ENCODE results near the gene C1orf35.

C1orf35 gene

DNA sequence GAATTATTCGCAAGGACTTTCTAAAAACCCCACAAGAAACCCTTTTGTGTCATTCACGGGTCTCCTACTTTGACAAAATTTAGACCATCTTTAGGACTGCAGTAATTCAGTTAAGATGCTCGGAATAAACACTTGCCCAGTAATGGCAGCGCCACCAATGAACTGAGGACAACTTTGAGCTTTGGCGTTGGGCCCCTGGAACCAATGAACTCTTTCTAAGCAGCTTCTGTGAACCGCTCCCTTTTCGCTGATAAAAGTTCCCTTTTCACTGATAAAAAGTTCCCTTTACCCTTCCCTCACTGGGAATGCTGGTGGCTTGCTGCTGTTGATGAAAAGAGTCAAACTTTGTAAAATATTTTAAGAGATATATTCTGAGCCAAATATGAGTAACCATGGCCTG is 7.4 kb upstream of the C1orf35 start:
- in situ Hi-C loops (cut with HindIII; ENCODE audit: low pct_unique_long_range_greater_than_20kb, low sequenced_read_pairs), result no loop called here
- no peak for TF ChIP-seq JUND (IDR thresholded peaks at IDR 0.05; ENCODE audit: low read depth)
- DNase-seq (ENCODE audit: low read depth in 1 of 2, low spot score in 1 of 2), result no peak

DNA sequence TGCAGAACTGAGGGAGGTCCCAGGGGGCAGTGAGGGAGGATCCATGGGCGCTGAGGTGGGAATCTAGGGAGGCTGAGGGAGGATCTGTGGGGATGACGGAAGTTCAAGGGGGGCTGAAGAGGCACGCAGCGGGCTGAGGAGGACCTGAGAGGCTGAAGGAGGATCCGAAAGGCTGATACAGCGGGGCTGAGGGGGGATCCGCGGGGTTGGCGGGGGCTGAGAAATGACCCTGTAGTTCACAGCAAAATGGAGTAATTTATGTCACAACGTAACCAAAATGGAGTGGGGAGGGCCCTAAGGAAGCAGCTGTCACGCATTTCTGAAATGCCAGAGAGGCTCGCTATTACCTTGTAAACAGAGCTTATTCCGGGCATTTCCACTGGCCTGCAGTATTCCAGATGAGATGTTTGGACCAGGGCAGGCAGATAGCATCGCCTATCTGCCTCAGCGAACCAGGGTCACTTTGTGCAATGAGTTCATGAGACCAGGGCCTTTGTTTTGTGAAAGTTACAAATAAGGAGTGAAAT is 6.9 kb upstream of the C1orf35 start:
- no peak for TF ChIP-seq JUND (IDR thresholded peaks at IDR 0.05; ENCODE audit: low read depth)
- in situ Hi-C loops (cut with HindIII; ENCODE audit: low pct_unique_long_range_greater_than_20kb, low sequenced_read_pairs), result no loop called here
- peak in 1 of 2 experiments; percentile 31 for DNase-seq (ENCODE audit: low read depth in 1 of 2, low spot score in 1 of 2)

DNA sequence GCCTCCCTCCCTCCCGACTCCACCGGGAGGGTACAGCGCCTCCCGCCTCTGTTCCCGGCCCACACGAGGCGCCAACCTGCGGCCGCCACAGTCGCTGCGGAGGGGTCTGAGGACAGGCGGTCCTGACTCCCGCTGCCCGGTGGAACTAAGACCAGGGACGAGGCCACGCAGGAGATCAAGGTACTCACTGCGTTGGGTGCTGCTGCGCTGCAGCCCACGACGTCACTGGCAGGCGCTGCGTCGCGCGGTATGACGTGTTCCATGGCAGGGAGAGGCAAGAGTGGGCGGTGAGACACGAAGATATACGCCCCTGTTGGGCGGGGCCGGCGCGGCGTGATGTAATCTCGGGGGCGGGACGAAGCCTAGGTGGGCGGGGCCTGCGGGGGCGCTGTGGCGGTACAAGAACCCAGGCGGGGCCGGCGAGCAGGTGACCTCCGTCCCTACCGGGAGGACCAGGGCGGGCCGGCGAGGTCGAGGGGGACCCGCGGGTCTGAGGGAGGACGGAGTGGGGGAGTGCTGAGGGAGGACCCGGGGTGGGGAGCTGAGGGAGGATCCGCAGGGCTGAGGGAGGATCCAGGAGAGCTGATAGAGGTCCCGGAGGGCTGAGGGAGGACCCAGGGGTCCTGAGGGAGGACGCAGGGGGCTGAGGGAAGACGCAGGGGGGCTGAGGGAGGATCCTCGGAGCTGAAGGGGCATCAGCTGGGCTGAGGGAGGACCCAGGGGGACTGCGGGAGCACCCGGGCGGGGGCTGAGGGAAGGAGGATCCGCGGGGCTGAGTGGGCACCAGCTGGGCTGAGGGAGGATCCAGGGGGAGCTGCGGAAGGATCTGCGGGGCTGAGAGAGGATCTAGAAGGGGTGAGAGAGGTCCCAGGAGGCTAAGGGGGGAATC is 6.2 kb upstream of the C1orf35 start, which contains the start of gene MRPL55:
TSS of gene MRPL55 (minus strand) at position 227 of the 889 bp plus-strand sequence. CDS start 1,039 bp downstream, outside the sequence.
- in situ Hi-C loops (cut with HindIII; ENCODE audit: low pct_unique_long_range_greater_than_20kb, low sequenced_read_pairs), result no loop called here
- TF ChIP-seq JUND (IDR thresholded peaks at IDR 0.05; ENCODE audit: low read depth), result no peak

DNA sequence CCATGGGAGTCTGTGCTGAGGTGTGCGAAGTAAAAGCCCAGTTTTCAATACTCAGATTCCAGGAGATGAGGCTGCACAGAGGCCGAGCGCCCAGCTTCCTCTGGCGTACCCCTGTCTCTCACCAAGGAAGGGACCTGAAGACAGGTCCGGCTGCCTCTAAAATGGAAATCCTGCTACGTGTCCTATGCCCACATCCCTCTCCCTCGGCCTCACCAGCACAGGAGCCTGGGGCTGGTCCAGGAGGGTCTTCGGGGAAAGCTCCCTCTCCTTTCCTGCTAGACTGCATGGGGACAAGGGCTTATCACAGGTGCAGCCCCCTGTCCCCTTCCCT is 5.6 kb upstream of the C1orf35 start:
- DNase-seq (ENCODE audit: low read depth in 1 of 2, low spot score in 1 of 2), result no peak
- in situ Hi-C loops (cut with HindIII; ENCODE audit: low pct_unique_long_range_greater_than_20kb, low sequenced_read_pairs), result no loop called here
- no peak for TF ChIP-seq JUND (IDR thresholded peaks at IDR 0.05; ENCODE audit: low read depth)

More for the DNA sequence above, 6.2 kb upstream of the C1orf35 start, which contains the start of gene MRPL55:
- peak; percentile 93 to 98 for DNase-seq (ENCODE audit: low read depth in 1 of 2, low spot score in 1 of 2)

DNA sequence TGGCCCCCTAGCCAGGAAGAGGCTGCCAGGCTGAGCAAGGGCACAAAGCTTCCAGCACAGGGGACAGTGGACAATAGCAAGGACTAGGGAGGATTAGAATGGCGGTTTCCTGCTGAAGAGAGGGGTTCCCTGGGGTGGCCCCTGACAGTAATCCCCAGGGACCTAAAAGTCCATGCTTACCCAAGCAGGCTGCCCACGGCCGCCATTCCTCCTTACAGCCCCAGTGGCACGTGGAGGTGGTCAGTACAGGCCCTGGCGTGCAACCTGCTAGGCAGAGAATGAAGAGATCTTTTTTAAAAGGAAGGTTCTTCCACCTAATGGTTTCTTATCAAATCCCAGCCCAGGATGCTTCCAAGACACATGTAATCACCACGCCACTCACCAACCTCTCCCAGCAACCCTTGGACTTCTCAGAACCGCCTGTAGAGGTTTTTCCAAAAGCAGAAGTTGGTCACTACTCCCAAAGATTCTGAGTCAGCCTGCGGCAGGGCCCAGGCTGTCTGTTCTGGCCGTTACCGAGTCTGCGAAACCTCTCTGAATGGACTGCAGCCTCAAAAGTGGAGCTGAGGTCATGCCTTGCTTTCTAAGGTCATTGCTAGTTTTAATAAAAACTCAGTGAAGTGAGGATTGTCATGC is 5.0 kb upstream of the C1orf35 start:
- in situ Hi-C loops (cut with HindIII; ENCODE audit: low pct_unique_long_range_greater_than_20kb, low sequenced_read_pairs), result no loop called here
- TF ChIP-seq JUND (IDR thresholded peaks at IDR 0.05; ENCODE audit: low read depth), result no peak
- DNase-seq (ENCODE audit: low read depth in 1 of 2, low spot score in 1 of 2), result no peak

DNA sequence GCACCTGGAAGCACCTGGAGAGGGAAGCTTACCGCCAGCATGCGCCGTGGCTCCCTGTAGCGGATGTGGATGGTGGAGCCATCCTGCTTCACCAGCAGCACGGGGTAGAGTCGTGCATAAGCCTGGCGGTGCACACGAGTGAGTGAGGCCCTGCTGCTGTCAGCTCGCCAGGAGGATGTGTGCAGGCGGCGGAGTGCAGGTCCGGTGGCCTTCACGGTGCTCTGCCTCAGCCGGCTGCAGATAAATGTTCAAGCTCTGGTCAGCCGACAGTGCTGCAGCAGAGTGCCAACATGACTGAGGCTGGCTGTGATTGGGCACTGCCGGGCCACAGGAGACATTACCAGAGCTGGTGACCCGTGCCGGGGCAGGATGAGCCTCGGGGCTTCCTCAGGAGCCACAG is 4.5 kb upstream of the C1orf35 start:
- no peak for TF ChIP-seq JUND (IDR thresholded peaks at IDR 0.05; ENCODE audit: low read depth)
- in situ Hi-C loops (cut with HindIII; ENCODE audit: low pct_unique_long_range_greater_than_20kb, low sequenced_read_pairs), result no loop called here
- DNase-seq (ENCODE audit: low read depth in 1 of 2, low spot score in 1 of 2), result no peak

DNA sequence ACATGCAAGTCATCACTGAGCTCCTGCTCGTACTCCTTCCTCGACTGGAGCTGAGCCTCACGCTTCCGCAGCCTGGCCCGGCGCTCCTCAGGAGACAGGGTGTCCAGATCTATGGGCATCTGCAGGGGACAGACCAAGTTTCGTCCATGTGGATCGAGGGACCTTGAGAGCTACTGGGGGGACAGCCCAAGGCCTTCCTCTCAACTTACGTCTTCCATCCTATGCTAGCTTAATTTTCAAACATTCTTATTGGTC is 3.6 kb upstream of the C1orf35 start:
- in situ Hi-C loops (cut with HindIII; ENCODE audit: low pct_unique_long_range_greater_than_20kb, low sequenced_read_pairs), result no loop called here
- TF ChIP-seq JUND (IDR thresholded peaks at IDR 0.05; ENCODE audit: low read depth), result no peak
- no peak for DNase-seq (ENCODE audit: low read depth in 1 of 2, low spot score in 1 of 2)

DNA sequence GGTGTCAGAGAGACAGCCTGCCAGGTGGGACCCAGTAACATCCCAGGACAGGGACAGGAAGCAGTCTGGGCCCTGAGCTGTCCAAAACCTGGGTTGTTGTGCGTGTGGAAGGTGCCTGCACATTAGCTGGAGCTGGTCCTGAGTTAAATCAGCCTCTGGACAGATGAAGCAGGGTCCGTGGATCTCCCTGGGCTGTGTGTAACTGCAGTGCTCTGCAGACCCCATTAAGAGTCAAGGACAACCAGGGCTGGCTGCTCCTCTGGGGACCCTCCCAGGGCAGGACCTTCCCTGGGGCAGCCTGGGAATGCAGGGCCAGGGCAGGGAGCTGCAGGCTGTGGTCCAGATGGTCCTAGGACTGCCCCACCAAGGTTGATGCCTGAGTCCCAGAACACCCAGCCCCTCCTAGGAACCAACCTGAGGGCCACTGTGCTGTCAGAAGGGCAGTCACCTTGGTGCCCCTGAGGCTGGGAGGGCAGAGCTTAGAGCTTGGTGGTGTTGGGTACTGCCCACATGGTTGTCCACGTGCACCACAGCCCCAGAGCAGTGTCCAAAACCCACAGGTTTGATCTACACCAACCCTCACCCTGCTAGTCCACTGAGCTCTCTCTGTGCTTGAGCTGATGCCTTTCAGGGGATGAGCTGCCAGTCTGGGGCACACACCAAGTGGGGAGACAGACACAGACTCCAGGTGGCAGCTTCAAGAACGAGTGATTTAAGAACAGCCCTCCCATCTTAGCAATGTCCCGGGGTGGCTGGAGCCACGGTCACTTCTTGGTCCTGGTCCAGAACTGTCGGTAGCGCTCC is 3.1 kb upstream of the C1orf35 start:
- in situ Hi-C loops (cut with HindIII; ENCODE audit: low pct_unique_long_range_greater_than_20kb, low sequenced_read_pairs), result no loop called here
- TF ChIP-seq JUND (IDR thresholded peaks at IDR 0.05; ENCODE audit: low read depth), result no peak
- no peak for DNase-seq (ENCODE audit: low read depth in 1 of 2, low spot score in 1 of 2)

DNA sequence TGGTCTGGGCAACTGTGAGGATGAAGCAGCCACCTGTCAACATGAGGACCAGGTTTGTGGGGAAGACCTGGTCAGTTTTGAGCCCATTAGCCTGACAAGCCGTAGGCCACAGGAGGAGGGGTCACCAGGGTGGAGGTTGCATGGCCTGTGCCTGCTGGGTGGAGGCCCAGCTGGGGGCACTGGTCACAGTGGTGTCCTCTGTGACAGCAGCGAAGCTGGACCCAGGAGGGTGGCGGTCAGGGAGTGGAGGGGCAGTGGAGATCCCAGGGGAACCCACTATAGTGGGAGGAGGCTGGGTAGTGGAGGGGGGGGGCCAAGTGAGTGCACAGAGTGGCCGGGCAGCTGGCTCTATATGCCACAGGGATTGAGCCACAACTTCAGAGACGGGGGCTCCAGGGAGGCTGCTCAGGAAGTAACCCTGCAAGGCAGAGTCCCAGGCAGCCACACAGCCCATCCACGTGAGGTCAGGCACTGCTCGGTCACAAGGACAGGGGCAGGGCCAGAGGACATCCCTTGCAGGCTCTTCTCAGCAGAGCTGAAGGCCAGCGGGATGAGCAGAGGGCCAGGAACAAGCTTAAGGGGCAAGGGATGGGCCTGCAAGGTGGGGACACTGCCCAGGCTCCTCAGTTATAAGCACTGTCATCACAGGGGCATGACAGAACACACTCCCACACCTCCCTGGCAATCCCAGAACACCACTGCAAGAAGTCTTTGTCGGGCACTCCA is 2.3 kb upstream of the C1orf35 start:
- TF ChIP-seq JUND (IDR thresholded peaks at IDR 0.05; ENCODE audit: low read depth), result no peak
- no peak for DNase-seq (ENCODE audit: low read depth in 1 of 2, low spot score in 1 of 2)
- in situ Hi-C loops (cut with HindIII; ENCODE audit: low pct_unique_long_range_greater_than_20kb, low sequenced_read_pairs), result no loop called here

DNA sequence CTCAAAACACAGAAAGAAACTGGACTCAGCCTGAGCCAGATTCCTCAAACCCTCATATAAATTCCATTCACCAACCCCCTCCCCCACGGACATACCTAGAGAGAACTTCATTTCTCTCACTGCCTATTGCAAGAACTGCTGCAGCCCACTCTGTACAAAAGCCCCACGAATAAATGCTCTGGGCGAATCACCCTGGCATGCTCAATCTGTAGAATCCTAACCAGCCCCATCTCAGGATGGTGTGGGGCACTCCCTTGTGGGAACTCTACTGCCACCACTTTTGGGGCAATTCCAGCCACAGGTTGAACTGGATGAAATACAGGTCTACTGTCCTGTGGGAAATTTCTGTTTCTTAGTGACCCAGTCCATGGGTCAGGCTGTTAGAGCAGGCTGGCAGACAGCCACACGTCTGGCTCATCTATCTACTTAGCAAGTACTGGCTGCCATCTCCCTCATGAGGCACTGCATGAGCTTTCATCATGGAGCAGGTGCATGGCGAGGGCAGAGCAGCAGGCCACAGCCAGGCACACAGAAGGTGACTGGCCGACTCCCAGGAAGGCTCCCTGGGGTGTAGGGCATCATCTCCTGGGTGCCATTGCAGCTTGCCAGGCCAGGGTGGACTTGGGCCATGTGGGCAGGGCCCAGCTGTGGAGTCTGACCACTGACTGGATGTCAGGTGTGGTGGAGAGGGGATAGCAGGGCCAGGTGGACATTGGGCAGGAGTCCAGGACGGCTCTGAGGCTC is 1.6 kb upstream of the C1orf35 start:
- TF ChIP-seq JUND (IDR thresholded peaks at IDR 0.05; ENCODE audit: low read depth), result no peak
- in situ Hi-C loops (cut with HindIII; ENCODE audit: low pct_unique_long_range_greater_than_20kb, low sequenced_read_pairs), result no loop called here
- DNase-seq (ENCODE audit: low read depth in 1 of 2, low spot score in 1 of 2), result no peak

DNA sequence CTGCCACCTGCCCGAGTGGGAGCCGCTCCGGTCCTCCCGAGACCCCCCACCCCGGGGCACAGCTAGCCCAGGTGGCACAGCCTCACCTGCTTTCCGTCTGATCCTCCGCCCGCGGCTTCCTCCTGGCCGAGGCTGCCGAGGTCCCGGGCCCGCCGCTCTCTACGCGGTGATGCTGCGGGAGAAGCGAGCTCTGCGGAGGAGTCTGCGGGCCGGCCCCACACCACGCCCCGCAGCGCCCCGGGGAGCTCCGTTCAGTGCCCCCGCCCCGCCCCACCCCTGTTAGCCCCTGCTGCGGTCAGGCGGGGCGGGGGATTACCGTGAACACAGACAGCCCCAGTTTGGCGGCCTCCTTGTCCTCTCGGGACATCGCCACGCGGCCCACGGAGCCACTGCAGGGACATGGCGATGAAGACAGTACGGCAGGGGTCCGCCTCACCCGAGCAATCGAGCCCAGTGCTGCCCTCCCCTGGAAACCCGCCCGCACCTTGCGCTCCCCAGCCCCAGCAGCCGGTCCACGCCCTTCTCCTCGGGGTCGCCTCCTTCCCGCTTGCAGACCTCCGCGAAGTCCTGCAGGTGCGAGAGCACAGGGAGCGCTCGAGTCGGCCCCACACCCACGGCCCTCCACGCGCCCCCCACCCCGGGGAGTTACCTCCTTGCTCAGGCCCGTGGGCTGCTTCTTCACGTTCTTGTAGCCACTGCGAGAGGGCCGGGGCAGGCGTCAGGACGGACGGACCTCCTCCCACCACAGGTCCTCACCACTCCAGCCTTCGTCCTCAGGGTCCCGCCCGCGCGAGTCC is 933 bp downstream of the C1orf35 start:
- TF ChIP-seq JUND (IDR thresholded peaks at IDR 0.05; ENCODE audit: low read depth), result no peak
- DNase-seq (ENCODE audit: low read depth in 1 of 2, low spot score in 1 of 2), result peak; percentile 66 to 80
- in situ Hi-C loops (cut with HindIII; ENCODE audit: low pct_unique_long_range_greater_than_20kb, low sequenced_read_pairs), result no loop called here

Data from T47D (cell line).